HEK293 (cell line): ENCODE results near the gene C5.
A peak's percentile ranks its signal among the peaks of the same experiment; 100 is the strongest.

Experiments
- CTCF ChIA-PET: fragments of 350-600 bp; formaldehyde crosslinking; extraction: SDS; loops from one replicate; lab custom pipeline; 2021; ENCODE audit warnings: antibody characterized with exemption; lab: Yijun Ruan, JAX
- POLR2A ChIA-PET: fragments of 300-600 bp; formaldehyde crosslinking; extraction: SDS; loops from one replicate; lab custom pipeline; 2020; ENCODE audit warnings: antibody characterized with exemption, inconsistent platforms; lab: Yijun Ruan, JAX
- H3K27ac ChIP-seq: fragments of 200-500 bp; sonication (Bioruptor generic); 2 replicates; pipeline ENCODE4 v1.5.1; 2014; ENCODE audit warnings: low read depth, low read length, control low read depth, inconsistent platforms; ENCODE audit errors: extremely low read depth
- H3K36me3 ChIP-seq, 2 experiments: fragments of 200-500 bp in 1 of 2; sonication (Bioruptor generic) in 1 of 2; 1 replicate in 1 of 2; 2 replicates in 1 of 2; pipeline ENCODE4 v1.5.1; 2014 to 2017; ENCODE audit warnings: inconsistent platforms in 2 of 2, low read length in 2 of 2; ENCODE audit not compliant: control insufficient read depth in 2 of 2, insufficient read depth in 1 of 2
- H3K4me1 ChIP-seq: fragments of 200-500 bp; sonication (Bioruptor generic); 2 replicates; pipeline ENCODE4 v1.5.1; 2014; ENCODE audit warnings: mild to moderate bottlenecking, low read length, inconsistent platforms; ENCODE audit not compliant: control insufficient read depth, insufficient read depth
- H3K4me3 ChIP-seq: 2 replicates; pipeline ENCODE4 v1.5.1; 2011; ENCODE audit warnings: low read depth, mild to moderate bottlenecking, control low read depth, low read length, moderate library complexity
- H3K9me3 ChIP-seq: fragments of 200-500 bp; sonication (Bioruptor generic); 2 replicates; pipeline ENCODE4 v1.5.1; 2014; ENCODE audit warnings: low read depth, low read length, inconsistent platforms; ENCODE audit not compliant: control insufficient read depth, insufficient read depth
- ZNF138 ChIP-seq: fragments of 450-650 bp; formaldehyde crosslinking; IDR thresholded peaks from 2 replicates; pipeline ENCODE4 v1.5.1; 2016; ENCODE audit warnings: missing biosample characterization, missing genetic modification characterization, borderline replicate concordance
- ZNF214 ChIP-seq: fragments of 450-650 bp; formaldehyde crosslinking; IDR thresholded peaks from 2 replicates; pipeline ENCODE4 v1.5.1; 2017; ENCODE audit warnings: missing biosample characterization, mild to moderate bottlenecking, missing genetic modification characterization, borderline replicate concordance
- ZNF266 ChIP-seq: fragments of 450-650 bp; formaldehyde crosslinking; IDR thresholded peaks from 2 replicates; pipeline ENCODE4 v1.5.1; 2016; ENCODE audit warnings: missing biosample characterization, missing genetic modification characterization, low read depth
- ZNF514 ChIP-seq: fragments of 450-650 bp; formaldehyde crosslinking; IDR thresholded peaks from 2 replicates; pipeline ENCODE4 v1.5.1; 2016; ENCODE audit warnings: missing biosample characterization, missing genetic modification characterization
- ZNF664 ChIP-seq: fragments of 450-650 bp; formaldehyde crosslinking; IDR thresholded peaks from 2 replicates; pipeline ENCODE4 v1.5.1; 2016; ENCODE audit warnings: missing biosample characterization, missing genetic modification characterization
- ZNF670 ChIP-seq: fragments of 450-650 bp; formaldehyde crosslinking; IDR thresholded peaks from 2 replicates; pipeline ENCODE4 v1.5.1; 2016; ENCODE audit warnings: missing biosample characterization, missing genetic modification characterization, low read depth
- TF ChIP-seq, protein P1 (sequence below): fragments of 450-650 bp; formaldehyde crosslinking; IDR thresholded peaks from 2 replicates; pipeline ENCODE4 v1.5.1; 2016; ENCODE audit warnings: missing biosample characterization, missing genetic modification characterization
- TF ChIP-seq, protein P2 (sequence below): fragments of 450-650 bp; formaldehyde crosslinking; IDR thresholded peaks from 2 replicates; pipeline ENCODE4 v1.5.1; 2016; ENCODE audit warnings: missing biosample characterization, missing genetic modification characterization, low read depth

Gene C5

DNA sequence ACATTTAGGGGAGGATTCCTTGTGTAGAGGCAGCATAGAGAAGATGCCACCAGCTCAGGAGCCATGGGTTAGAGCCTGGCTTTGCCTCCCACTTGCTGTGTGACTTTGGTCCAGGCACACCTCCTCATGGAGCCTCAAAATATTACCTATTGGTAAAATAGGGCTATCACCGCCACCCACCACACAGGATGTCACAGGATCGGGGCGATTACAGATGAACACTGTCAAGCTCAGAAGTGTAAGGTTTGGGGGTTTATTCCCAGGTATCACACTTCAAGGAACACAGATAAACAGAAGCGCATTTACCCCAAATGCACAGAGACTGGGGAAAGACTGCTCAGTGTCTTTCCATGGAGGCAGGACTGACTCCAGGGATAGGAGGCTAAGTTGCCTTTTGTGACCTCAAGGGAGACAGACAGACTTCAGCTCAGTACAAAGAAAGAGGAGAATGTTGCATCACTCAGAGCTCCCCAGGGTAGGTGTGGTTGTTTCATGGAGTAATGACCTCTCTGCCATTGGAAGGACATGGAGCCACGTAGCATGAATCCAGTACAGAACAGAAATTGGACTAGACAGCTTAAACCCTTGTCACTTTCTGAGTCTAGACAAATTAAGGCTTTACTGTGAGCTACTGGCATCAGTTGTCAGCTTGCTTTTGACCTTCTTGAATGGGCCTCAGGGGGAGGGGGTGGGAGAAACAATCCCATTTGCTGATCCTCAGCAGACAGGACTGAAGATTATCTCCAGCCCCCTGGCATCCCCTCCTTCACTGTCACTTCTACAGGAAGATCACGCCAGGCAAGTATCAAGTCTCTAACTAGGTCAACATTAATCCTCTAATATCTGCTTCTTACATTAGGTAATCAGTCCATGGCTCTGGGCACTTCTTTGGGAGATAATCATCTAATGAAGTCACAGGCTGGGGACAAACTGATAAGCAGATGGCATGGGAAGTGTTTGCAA lies 130.0 kb downstream of the C5 start:
- Histone ChIP-seq H3K4me1 (no peaks in the 10 kb centered on the region), H3K4me3 (no peak overlapping the region), H3K9me3 (no peaks in the 10 kb centered on the region), H3K27ac (no peak overlapping the region), H3K36me3 (no peaks in the 10 kb centered on the region)
- POLR2A ChIA-PET: interaction anchor here (1.2 kb wide), 2 partner anchors 9 to 167 kb away, joined by 3 read pairs; no protein-coding TSS in a partner anchor
- no peak for TF ChIP-seq ZNF514 (tag by site-specific recombination)
- no peak for TF ChIP-seq ZNF670 (tag by site-specific recombination)
- CTCF ChIA-PET: interaction anchor here (0.9 to 1.2 kb wide), 3 partner anchors 16 to 164 kb away, joined by 3 to 7 read pairs (median 4); no protein-coding TSS in a partner anchor

DNA sequence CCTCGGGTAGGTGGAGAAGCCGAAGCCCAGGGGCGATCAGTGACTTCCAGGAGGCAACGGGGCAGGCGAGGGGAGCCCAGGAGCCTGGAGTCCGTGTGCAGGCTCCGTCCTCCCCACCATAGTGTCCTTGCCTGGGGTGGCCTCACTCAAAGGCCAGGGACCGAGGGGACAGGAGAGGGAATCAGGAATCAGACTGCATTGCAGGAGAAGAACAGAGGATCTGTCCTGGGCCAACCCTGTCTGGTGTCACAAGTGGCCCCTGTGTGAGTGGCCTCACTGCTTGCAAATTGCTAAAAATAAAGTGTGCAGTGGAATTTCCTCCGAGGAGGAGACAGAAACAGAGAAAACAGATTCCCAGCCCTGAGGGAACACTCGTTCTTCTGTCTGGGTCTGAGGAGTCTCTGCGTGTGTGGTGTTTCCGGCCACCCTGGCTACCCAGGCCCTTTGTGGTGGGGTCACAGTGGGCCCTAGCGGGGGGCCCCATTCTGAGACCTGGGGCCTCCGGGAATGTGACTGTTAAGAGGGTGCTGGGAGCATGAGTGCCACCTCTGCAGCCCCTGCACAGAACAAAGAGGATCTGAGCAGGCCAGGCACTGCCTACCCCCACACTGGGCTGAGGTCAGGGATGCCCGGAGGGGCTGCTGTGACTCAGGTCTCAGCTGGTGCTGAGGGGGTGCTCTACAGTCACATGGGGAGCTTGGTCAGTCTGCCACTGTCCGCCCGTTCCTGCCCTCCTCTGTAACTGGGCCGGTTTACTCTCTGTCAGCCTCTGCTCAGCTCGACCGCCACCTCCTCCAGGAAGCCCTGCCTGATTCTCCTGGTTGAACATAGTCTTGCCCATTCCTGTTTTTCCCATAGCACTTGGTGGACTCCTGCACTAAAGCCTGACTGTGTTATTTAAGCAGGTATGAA lies 130.9 kb downstream of the C5 start:
- TF ChIP-seq, protein P1, sequence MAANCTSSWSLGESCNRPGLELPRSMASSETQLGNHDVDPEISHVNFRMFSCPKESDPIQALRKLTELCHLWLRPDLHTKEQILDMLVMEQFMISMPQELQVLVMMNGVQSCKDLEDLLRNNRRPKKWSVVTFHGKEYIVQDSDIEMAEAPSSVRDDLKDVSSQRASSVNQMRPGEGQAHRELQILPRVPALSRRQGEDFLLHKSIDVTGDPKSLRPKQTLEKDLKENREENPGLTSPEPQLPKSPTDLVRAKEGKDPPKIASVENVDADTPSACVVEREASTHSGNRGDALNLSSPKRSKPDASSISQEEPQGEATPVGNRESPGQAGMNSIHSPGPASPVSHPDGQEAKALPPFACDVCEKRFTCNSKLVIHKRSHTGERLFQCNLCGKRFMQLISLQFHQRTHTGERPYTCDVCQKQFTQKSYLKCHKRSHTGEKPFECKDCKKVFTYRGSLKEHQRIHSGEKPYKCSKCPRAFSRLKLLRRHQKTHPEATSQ (tag by site-specific recombination): no peak
- TF ChIP-seq ZNF138 (tag by site-specific recombination) (no peak), ZNF214 (tag by site-specific recombination) (no peak)
- no peak overlapping the region for H3K27ac ChIP-seq
- H3K36me3 ChIP-seq: no peaks in the 10 kb centered on the region
- no peak overlapping the region for H3K4me3 ChIP-seq
- no peaks in the 10 kb centered on the region for H3K4me1 ChIP-seq
- POLR2A ChIA-PET: interaction anchor here (1.2 kb wide), 1 partner anchor 10 kb away, joined by 3 read pairs; no protein-coding TSS in a partner anchor
- CTCF ChIA-PET: interaction anchor here (0.5 to 1.2 kb wide), 4 partner anchors 17 to 163 kb away, joined by 3 to 7 read pairs (median 4); no protein-coding TSS in a partner anchor
- H3K9me3 ChIP-seq: no peaks in the 10 kb centered on the region

DNA sequence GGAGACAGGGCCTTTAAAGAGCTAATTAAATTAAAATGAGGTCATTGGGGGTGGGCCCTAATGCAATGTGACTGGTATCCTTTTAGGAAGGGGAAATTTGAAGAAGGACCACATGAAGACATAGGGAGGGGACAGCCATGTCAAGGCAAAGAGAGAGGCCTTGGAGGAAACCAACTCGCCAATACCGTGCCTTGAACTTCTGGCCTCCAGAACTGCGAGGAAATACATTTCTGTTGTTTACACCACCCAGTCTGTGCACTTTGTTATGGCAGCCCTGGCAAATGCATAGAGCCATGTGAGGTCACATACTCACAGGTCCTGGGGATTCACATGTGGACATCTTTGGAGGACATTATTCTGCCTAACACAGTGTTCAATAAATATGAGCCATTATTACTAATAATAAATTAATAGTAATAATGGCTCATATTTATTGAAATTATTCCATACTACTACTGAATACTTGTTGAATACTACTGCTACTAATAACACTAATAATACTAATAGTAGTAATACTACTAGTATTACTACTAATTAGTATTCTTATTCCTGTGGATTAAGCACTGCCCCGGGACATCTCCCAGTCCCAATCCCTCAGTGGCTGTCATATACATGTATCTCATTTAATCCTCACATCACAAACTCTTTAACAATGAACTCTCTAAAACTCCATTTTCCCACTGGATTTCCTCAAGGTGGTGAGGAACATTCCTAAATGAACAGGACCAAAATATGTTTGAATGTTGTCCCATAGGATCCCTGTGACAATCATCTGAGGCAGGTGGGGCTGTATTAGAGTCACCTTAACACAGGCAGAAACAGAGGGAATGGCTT lies 131.9 kb downstream of the C5 start:
- no peak overlapping the region for H3K27ac ChIP-seq
- H3K9me3 ChIP-seq: no peaks in the 10 kb centered on the region
- H3K36me3 ChIP-seq: no peaks in the 10 kb centered on the region
- ChIA-PET CTCF (no interaction called here), POLR2A (no interaction called here)
- no peaks in the 10 kb centered on the region for H3K4me1 ChIP-seq
- TF ChIP-seq, protein P2, sequence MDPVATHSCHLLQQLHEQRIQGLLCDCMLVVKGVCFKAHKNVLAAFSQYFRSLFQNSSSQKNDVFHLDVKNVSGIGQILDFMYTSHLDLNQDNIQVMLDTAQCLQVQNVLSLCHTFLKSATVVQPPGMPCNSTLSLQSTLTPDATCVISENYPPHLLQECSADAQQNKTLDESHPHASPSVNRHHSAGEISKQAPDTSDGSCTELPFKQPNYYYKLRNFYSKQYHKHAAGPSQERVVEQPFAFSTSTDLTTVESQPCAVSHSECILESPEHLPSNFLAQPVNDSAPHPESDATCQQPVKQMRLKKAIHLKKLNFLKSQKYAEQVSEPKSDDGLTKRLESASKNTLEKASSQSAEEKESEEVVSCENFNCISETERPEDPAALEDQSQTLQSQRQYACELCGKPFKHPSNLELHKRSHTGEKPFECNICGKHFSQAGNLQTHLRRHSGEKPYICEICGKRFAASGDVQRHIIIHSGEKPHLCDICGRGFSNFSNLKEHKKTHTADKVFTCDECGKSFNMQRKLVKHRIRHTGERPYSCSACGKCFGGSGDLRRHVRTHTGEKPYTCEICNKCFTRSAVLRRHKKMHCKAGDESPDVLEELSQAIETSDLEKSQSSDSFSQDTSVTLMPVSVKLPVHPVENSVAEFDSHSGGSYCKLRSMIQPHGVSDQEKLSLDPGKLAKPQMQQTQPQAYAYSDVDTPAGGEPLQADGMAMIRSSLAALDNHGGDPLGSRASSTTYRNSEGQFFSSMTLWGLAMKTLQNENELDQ: no peak
- TF ChIP-seq ZNF266 (tag by site-specific recombination) (peak; percentile 53; the same call in 1 of the 2 replicates), ZNF664 (peak; percentile 84)
- H3K4me3 ChIP-seq: no peak overlapping the region
